ENCODE data around the gene PKIB.
"Not testable (repeated sequence)": the region's sequence is repeated elsewhere in the genome, so short reads cannot be mapped to it uniquely, and the experiment has no call there.

The PKIB gene, protein sequence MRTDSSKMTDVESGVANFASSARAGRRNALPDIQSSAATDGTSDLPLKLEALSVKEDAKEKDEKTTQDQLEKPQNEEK

DNA sequence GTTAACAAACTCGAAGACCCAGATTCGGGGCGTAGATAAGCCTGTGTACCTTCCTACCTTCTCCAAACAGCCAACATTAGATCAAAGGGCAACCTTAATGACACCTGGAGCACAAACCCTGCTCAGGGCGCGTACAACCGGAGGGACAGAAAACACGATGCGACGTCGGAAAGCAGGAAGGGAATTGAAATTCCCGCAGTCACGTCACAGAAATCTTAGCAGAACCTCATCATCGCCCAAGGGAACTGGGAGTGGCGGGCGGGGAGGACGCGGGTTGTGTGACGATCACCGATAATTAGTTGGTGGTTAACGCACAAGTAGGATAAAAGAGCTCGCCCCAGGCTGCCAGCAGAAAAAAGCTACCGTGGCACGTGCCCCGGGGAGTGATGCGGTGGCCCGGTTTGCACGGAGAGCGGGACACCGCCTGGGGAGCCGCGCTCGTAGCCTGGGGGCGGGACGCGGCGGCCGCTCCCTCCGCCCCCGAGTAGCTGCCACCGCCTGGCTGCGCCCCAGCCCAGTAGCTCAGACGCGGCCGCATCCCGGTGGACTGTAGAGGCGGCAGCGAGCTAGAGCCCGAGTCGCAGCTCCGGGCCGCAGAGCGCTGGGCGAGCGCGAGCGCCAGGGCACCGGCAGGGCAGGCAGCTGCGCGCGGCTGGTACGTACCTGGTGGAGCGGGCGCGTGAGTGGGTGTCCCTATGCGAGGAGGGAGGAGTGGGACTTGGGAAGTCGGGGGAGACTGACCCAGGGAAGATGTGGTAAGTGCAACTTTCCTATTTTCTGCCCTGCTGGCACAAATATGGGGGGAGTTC lies at the start of gene PKIB:
Gene PKIB (plus strand): TSS at position 525 of the 809 bp plus-strand sequence. CDS start 107,390 bp downstream, outside the sequence.
- peak; percentile 54 for DNase-seq (ENCODE audit: low spot score)

DNA sequence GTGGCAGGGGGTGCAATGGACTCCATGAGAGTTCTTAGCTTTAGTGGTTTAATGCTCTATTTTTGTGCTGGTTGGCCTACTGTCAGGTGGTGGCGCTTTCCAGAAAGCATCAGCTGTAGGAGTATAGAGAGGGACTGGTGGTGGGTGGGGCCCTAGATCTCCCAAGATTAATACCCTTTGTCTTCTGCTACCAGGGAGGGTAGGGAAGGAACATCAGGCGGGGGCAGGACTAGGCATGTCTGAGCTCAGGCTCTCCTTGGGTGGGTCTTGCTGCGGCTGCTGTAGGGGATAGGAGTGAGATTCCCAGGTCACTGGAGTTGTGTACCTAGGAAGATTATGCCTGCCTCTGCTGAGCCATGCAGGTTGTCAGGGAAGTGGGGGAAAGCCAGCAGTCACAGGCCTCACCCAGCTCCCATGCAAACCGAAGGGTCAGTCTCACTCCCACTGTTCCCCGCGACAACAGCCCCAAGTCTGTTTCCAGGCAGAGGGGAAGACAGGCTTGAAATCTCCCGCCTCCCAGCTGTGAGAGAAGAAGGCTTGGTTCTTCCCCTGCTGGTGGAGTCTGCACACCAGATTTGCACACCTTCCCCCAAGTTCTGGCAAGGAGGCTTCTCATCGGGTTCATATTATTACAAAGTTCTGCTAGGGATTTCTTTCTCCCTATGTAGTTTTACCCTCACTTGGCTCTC lies 46.7 kb upstream of the PKIB start:
- no peak for DNase-seq (ENCODE audit: low spot score)

DNA sequence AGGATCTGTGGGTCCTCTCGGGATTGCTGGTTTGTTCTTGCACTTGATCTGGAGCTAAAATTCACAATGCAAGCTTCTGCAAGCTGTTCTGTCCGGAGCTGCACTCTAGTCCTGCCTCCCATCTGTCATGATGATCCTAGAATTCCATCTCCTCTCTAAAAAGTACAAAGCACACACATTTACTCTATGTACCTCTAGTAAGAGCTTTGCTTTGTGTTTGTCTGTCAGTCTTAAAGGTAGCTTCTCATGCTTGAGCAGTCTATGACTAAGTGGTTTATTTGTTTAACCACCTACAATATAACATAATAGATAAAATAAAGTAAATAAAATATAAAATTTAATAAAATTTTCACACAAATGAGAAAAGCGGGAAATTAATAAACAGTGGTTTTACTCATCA lies 46.0 kb upstream of the PKIB start:
- DNase-seq (ENCODE audit: low spot score): no peak

DNA sequence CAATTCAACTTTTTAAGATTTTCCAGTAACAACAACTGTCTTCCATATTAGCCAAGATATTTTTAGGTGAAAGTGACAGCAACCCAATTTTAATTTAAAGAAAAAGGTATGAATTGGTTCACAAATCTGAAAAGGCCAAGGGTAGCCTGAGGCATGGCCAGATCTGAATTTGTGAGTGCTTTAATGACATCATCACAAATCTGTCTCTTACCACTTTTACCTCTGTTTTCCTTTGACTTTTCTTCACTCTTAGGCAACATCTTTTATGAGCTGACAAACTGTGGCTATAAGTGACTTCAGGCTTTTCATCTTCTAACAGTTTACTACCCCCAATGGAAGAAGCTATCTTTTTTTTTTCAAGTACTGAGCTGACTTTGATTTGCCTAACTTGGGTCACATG lies 44.5 kb upstream of the PKIB start:
- DNase-seq (ENCODE audit: low spot score): no peak

DNA sequence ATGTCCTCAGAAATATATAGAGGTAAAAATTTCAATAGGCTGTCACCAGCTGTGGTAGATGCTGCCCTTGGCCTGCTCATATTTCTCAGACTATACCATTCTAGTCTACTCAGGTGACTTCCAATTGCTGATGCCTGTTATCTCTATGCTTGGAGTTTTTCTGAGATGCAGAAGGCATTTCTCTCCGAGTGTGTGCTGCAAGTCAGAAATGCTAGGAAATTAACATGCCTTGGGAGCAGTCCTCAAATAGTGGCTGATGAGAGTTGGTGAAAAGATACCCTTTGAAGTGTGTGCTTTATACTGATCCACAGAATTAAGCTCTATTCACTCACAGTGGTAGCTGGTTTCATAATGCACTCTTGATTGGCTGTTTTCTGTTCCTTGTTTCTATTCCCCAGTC lies 43.2 kb upstream of the PKIB start:
- DNase-seq (ENCODE audit: low spot score): no peak

DNA sequence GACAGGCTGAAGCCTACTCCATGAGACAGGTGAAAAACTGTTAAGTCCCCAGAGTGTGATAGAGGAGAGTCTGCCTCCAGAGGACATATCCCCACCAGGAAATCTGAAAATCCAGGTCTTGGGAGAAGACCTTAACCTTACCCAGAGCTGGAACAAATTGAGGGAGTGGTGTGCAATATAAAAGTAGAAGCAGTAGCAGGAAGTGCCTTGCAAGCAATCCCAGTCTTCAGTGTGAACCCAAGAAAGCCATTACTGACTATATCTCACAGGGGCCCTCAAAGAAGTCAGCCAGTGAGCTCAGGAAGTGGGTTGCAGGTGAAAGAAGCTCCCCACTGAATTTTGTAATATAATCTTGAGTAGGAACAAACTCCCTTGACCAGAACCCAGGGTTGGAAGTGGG lies 41.9 kb upstream of the PKIB start:
- no peak for DNase-seq (ENCODE audit: low spot score)

DNA sequence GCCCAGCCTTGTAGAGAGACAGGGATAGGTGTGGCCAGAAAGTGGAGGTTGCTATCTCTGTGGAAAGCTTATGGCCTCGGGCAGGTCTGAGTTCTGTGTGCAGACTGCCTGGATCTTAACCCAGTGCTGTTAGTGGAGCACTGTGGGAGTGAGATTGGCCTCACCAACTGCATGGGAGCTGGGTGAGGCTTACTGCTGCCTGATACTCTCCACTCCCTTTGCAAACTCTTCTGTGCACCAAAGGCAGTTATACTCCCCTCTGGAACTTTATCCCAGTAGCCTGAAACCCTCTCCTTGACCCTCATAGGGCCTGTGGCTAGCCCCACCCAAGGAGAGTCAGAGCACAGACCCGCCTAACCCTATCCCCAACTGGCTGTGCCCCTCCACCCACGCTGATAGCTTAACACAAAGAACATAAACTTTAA lies 41.4 kb upstream of the PKIB start:
- DNase-seq (ENCODE audit: low spot score): no peak

DNA sequence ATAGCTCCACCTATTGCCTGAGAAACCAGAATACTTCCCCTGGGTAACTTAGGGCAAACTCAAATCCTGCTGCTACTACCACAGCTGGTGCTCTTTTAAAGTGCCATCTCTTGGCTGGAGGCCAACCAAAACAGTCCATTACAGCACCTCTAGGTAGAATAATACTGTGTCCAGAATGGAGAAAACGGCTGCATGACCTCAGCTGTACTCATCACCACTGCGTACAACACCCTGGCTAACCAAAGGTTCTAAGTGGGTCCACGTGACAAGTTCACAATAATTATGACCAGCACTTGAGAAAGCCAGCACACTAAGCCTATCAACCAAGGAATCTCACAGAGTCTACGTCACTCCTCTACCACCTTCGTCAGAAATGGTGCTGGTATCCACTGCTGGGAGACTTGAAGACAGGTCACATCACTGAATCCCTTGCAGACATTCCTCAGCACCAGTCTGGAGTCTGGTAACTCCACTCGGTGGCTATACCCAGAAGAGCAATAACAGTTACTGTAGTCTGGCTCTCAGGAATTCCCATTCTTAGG lies 40.9 kb upstream of the PKIB start:
- no peak for DNase-seq (ENCODE audit: low spot score)

DNA sequence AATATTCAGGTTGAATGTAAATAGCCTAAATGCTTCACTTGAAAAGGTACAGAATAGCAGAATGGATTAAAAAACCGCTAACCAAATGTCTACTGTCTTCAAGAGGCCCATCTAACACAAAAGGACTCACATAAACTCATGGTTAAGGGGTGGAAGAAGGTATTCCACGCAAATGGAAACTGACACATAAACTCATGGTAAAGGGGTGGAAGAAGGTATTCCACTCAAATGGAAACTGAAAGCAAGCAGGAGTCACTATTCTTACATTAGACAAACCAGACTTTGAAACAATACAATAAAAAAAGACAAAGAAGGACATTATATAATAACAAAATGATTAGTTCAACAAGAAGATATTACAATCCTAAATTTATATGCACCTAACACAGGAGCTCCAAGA lies 38.3 kb upstream of the PKIB start:
- DNase-seq (ENCODE audit: low spot score): no peak

DNA sequence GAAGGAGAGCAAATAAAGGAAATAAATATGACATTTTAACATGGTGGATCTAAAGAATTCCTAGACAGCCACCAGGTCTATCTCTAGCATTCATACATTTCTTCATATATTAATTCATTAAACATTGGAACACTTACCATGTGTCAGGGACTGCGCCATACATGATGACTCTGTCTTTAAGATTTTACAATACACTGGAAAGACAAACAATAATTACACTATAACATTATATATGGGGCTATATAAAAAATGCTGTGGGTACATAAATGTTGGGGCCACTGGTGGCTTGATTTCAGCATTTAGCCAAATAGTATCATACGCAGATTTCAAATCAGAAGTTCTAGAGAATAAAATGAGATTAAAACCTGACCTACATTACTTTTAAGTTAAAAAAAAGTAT lies 33.3 kb upstream of the PKIB start:
- no peak for DNase-seq (ENCODE audit: low spot score)

DNA sequence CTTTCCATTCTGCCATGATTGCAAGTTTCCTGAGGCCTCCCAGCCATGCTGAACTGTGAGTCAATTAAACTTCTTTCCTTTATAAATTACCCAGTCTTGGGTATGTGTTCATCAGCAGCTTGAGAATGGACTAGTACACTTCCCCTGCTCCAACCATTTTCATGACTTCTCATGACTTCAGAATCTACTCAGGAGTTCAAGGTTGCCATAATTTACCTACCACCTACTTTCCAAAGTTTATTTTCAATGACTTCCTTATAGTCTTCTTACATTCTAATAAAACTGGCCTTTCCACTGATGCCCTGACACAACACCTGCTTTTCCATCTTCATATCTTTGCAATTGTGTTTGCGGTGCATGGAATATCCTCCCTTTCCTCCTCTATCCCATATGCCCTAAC lies 31.2 kb upstream of the PKIB start:
- DNase-seq (ENCODE audit: low spot score): no peak

DNA sequence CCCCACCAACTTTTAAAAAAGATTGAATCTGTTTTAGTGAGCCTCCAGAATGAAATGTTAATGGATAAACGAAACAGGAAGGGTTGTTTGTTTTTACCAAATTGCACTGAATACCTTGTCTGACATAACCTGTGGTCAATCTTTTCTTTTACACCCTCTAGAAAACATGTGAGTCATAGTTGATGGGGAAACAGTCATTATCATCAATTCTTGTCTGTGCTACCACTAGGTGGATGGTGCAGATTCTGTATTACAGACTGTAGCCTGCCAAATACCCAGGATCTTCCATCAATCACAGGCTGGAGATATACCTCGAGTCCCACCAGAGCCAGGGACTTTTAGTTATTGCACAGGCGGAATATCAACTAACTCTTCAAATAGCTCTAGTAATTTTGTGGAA lies 29.5 kb upstream of the PKIB start:
- no peak for DNase-seq (ENCODE audit: low spot score)

DNA sequence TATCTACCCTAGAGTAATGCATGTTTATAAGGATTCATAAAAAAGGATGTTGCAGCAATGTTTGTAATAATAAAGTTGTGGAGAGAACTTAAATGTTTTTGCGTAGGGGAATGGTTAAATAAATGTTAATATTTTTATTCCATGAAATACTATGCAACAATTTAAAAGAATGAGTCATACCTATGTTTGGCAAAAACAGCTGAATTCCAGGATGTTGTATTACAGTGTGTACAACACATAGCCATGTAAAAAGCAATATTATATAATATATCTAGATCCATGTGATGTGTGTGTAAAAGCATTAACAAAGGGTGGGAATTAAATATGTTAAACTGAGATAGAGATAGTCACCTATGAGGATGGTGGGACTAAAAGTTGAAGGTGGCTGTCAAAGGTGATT lies 21.1 kb upstream of the PKIB start:
- no peak for DNase-seq (ENCODE audit: low spot score)

DNA sequence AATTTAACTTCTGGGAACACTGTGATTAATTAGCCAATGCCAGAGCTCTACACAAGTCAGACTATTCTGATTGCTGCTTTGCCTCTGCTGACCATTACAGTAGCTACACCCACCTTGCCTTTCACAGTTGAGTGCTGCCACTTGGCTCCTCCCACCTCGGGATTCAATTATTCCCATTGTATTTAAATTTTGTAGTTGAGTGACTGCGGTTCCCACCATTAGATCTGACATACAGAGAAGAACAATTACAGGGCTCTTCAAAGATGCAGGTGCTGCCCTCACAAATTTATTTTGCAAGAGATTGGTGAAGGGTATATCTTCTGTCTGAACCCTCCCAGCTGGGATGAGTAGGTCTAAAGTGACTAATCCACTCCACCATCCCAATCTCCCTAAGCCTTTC lies 11.9 kb upstream of the PKIB start:
- not testable (repeated sequence) for DNase-seq (ENCODE audit: low spot score)

DNA sequence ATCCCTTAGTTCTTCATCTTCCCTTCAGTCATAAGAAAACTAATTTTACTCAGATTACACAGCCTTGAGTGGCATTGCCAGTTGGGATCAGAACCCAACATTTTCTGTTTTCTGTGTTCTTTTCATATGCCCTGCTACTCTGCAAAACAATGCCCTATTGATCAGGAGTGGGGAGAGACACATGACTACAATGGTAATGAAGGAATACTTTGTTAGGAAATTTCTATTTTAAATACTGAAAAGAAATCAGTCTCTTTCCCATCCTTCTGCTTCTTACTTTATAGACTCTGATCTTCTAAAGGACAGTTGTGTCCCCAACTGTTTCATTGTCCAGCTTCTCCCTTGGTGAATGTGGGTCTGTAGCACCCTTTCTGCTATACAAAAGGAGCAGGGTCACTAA lies 5.5 kb upstream of the PKIB start:
- DNase-seq (ENCODE audit: low spot score): no peak

DNA sequence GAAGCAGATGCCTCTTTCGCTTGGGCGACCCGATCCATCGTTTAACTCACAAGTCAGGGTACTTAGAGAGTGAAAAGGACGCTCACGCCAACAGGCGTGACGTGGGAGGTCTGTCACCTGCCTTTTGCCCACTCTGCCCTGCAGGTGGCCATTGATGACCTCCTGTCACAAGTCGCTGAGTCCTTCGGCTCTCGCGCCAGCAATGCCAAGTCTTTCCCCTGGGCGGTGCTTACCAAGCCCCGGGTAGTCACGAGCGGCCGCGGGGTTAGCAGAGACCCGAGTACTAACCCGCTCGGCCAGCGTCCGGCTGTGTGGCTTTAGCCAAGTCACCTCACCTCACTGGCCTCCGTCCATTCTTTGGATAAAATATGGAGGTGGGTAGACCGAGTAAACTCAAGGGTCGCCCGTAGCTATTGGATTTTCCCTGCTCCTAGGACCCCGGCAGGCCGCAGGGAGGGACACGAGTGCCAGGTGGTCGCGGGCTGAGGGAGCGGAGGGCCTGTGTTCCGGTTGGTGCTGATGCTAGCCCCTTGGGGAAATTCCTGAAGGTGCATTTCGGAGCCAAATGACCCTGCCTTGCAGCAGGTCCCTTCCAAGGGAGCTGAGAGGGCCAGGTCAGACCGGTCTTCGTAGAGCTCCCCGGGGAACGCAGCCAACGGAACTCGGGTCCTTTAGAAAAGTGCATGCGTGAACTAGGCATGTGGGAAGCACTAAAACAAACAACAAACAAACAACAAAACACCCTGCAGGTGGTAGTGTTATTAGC lies 668 bp downstream of the PKIB start:
- no peak for DNase-seq (ENCODE audit: low spot score)

DNA sequence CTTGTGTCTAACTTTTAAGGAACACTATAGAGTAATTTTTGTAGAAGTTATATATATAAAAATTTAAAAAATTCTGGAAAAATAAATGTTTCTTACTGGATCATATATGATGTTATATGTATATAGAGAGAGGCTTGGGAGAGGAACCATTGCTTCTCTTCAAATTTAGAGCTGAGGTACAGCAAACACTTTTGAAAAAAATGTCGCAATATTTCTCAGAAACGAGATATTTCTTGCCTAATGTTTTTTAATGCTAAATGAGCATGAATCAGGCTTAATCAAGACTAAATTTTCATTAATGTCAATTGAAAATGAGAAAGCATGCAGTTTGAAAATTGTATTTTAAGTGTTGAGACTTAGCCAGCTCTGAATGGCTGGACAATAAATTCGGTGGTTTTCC lies 2.6 kb downstream of the PKIB start:
- no peak for DNase-seq (ENCODE audit: low spot score)

DNA sequence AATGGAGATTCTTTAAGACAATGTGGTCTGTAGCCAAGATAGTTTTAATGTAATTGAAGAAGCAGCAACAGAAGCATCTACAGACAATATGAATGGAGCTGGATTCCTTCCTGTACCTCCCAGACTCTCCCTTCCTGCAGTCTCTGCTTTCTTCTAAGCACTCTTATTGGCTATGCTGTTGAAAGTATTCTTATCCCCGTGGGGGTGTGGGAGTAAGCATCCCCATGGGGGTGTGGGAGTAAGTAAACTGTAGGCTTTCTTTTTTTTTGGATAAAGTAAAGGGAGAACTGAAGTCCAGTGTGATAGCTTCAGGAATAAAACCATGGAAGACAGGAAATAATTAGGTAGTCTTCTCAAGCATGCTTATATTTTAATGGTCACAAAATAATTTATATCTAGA lies 4.1 kb downstream of the PKIB start:
- no peak for DNase-seq (ENCODE audit: low spot score)

DNA sequence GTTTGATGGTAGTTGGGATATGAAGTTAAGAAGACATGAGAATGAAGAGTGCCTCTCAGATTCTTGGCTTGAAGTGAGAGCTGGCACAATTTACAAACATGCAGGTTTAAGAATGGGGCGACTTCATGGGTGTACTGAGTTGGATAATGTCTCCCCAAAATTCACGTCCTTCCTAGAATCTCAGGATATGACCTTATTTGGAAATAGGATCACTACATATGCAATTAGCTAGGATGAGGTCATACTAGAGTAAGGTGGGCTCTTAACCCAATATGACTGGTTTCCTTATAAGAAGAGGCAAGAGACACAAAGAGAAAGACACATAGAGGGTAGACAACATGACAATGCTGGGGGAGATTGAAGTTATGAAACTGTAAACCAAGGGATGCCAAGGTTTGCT lies 5.2 kb downstream of the PKIB start:
- DNase-seq (ENCODE audit: low spot score): no peak

DNA sequence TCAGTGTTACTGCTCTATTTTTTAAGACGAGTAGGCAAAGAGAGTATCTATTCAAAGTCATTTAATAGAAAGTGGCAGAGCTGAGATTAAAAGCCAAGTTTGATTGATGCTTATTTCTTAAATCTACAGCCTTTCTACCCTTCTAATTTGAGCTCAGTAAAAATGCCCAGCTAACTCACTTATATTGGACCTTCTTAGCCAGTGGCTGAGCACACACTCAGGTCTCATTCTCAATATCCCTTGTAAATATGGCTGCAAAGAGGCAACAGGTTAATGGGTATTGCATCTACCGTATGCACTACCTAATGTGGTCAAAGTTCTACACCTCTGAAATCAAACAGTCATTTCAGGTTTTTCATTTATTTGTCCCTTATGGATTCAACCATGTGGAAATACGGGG lies 6.7 kb downstream of the PKIB start:
- DNase-seq (ENCODE audit: low spot score): no peak

DNA sequence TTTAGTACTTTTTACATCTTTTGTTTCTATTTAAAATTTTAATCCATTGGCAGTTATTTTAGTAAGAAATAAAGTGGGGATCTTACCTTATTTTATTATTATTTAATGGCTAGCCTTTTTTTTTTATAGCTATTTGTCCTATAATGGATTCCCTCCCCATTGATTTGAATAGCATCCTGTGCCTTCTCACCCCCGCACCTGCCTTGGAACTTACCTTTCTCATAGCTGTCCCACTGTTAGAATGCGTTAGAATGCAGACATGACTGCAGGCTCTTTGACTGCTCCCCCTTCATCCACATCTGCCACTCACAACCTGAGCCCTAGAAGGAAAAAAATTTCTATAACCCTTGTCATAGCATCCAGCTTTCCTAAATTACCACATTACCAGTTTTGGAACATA lies 9.1 kb downstream of the PKIB start:
- DNase-seq (ENCODE audit: low spot score): no peak

DNA sequence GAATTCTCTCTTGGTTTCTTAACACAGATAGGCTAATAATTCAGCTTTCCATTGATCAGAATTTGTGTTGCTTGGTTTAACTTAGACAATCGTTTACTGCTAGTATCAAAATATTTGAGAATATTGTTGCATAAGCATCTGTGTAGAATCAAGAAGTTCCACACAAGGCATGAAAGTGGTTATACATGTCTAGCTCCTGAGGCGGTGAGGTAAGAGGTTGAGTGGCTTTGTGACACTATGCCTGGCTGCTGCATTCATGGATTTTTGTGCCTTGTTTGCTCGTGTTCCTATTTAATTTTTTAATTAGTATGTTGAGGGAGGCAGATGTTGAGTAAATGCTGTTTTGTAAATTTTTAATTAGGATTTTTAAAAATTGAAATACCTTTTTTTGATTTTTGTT lies 10.2 kb downstream of the PKIB start:
- DNase-seq (ENCODE audit: low spot score): no peak

DNA sequence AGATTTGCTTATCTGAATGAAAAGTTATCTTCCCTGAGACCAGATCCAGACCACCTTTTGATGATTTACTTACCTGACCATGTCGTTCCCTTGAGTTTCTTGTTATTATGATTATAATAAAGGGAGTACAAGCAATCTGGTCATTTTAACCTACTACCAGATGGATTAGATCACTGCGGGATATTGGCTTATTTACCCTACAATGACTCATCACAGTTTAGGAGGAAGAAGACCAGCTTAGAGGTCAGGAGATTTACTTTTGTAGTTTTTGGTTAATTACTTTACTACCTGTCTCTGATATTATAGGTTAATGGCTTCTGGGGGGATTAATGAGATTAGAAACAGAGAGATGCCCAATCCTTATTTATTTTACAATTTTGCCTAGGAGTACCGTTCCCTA lies 10.7 kb downstream of the PKIB start:
- DNase-seq (ENCODE audit: low spot score): no peak
